SIG-M5 (cell line): ENCODE measurements around the gene AS3MT.
"Not testable (repeated sequence)": the region's sequence is repeated elsewhere in the genome, so short reads cannot be mapped to it uniquely, and the experiment has no call there.

Source experiments
- DNase-seq: peaks from one replicate; lab custom pipeline; 2025; lab: John Stamatoyannopoulos, UW

Gene AS3MT

GRCh38 chr10:102869258-102870198 lies at the start of gene AS3MT:
Gene AS3MT, plus strand, starts transcription at chr10:102869470. Its CDS starts 123 bp downstream, at chr10:102869593.
- DNase-seq, result no peak

GRCh38 chr10:102820008-102820407 lies 49.3 kb upstream of the AS3MT start:
- DNase-seq, result not testable (repeated sequence)

GRCh38 chr10:102822222-102822621 lies 47.0 kb upstream of the AS3MT start:
- no peak for DNase-seq

GRCh38 chr10:102824664-102825063 lies 44.6 kb upstream of the AS3MT start:
- DNase-seq, result no peak

- no peak for DNase-seq
Observed at GRCh38 chr10:102826148-102826796, 43.0 kb upstream of the AS3MT start.

- no peak for DNase-seq
Observed at GRCh38 chr10:102827597-102827975, 41.7 kb upstream of the AS3MT start.

GRCh38 chr10:102831322-102832071 lies 37.8 kb upstream of the AS3MT start:
- no peak for DNase-seq

- DNase-seq, result no peak
Observed at GRCh38 chr10:102832248-102832647, 37.0 kb upstream of the AS3MT start.

GRCh38 chr10:102832987-102833386 lies 36.3 kb upstream of the AS3MT start:
- DNase-seq, result no peak

- no peak for DNase-seq
Observed at GRCh38 chr10:102834143-102834542, 35.1 kb upstream of the AS3MT start.

- no peak for DNase-seq
Observed at GRCh38 chr10:102835007-102835482, 34.2 kb upstream of the AS3MT start.

GRCh38 chr10:102837230-102837721 lies 32.0 kb upstream of the AS3MT start, which contains the start of gene CYP17A1:
Gene CYP17A1, minus strand, starts transcription at chr10:102837413. Its CDS starts 52 bp downstream, at chr10:102837361.
- DNase-seq, result no peak

- not testable (repeated sequence) for DNase-seq
Observed at GRCh38 chr10:102838276-102838927, 30.9 kb upstream of the AS3MT start.

- DNase-seq, result no peak
Observed at GRCh38 chr10:102841827-102842345, 27.4 kb upstream of the AS3MT start.

GRCh38 chr10:102843139-102843538 lies 26.1 kb upstream of the AS3MT start:
- DNase-seq, result not testable (repeated sequence)

GRCh38 chr10:102844190-102844776 lies 25.0 kb upstream of the AS3MT start:
- not testable (repeated sequence) for DNase-seq

GRCh38 chr10:102845352-102845902 lies 23.8 kb upstream of the AS3MT start:
- DNase-seq, result no peak

GRCh38 chr10:102850025-102850518 lies 19.2 kb upstream of the AS3MT start:
- DNase-seq, result no peak

- not testable (repeated sequence) for DNase-seq
Observed at GRCh38 chr10:102853237-102853636, 16.0 kb upstream of the AS3MT start.

GRCh38 chr10:102855731-102856436 lies 13.4 kb upstream of the AS3MT start:
- DNase-seq, result peak; percentile 7
